ENCODE measurements around the gene GPR132.
"Not testable (repeated sequence)": the region's sequence is repeated elsewhere in the genome, so short reads cannot be mapped to it uniquely, and the experiment has no call there.

GPR132 gene

DNA sequence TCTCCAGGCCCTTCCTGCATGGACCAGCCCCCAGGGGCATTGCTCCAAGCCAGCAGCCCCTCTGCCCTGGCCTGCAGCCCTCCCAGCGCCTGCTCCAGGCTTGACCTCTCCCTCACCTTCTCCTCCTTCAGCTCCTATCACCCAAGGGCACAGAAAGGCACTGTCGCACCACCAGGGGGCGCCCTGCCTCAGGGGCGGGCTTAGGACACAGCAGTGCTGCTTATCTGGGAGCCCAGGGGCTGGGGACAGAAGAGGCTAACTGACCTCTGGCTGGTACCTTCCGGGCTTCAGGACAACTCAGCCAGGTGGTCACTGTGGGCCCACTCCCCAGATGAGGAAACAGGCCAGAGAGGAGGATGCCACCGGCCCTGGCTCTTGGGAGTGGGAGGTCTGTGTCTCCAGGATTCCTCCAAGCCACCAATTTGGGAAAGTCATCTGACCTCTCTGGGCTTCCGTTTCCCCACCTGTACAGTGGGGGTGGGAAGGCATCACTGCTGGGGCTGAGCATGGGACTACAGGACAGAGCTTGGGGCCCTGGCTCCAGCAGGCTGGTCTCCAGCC, 25.3 kb upstream of the GPR132 start:
- peak; percentile 57 to 61 for DNase-seq

- no peak for DNase-seq
Observed at GRCh38 chr14:105089746-105090492, 24.7 kb upstream of the GPR132 start.

DNA sequence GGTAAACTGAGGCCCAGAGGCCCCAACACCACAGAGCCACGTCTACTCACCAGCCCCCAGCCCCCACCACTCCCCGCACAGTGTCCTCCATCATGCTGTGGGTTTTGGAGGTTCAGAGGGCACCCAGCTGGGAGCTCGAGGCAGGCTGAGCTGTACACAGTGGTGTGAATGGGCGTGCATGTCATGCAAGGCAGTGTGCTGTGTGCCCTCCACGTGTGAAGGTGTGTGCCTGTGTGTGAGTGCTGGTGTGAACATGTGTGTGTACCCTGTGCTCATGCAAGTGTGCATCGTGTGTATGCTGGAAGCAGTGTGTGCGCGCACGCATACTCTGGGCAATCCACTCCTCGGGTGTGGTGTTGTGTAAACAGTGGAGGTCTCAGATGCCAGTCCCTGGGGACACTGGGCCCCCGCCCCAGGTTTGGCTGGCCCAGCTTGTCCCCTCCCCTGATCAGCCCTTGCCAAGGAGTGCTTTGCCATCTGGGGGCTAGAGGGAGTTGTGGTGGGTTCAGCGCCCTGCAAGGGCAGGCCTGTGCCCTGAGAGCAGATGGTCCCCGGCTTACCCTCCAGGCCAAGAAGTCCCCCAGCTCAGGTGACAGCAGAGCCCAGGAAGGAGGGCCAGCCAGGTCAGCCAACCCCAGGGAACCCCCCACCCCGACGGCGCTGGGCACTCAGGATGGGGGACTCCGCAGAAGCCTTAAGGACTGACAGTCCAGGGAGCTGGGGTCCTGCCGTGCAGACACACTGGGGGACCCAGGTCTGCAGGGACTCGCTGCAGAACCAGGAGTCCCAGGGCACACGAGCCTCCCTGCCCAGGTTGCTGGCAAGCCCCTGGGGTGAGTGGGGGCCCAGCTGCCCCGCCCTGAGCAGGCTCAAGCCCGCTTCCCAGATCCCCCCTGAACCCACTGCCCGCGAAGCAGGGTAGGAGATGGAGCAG, 23.8 kb upstream of the GPR132 start:
- no peak for DNase-seq

DNA sequence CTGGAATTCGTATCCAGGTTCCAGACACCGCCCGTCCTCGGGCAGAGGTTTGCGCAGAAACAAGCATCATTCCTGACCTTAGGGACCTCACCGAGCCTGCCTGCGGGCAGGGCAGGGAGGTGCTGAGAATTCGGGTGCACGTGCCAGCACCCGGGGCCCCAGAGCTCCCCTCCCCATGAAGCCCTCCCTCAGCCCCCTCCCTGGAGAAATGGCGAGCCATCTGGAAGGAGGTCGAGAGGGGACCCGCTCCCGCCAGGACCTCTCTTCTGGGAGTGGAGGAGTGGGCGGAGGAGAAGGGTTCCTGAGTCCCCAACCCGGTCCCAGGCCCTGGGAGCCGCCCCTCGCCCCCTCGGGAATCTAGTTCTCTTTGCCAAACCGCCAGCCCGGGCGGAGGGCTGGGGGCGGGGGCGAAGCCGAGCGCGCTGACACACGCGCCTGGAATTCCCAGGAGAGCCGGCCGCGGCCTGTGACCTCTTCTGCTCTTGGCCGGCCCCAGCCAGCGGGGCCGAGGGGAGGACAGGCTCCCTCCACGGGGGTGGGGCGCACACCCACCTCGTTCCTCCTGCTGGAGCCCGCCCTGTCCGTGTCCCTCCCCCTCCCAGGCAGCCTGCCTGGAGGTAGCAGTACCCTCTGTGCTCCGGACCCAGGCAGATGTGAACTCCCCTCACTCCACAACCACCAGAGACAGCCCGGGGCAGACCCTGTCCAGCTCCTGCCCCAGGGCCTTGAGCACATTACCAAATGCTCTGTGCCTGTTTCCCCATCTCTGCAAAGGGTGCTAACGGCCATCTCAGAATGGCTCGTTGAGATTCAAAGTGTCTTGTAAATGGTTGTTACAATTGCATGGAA, 23.0 kb upstream of the GPR132 start:
- no peak for DNase-seq

DNA sequence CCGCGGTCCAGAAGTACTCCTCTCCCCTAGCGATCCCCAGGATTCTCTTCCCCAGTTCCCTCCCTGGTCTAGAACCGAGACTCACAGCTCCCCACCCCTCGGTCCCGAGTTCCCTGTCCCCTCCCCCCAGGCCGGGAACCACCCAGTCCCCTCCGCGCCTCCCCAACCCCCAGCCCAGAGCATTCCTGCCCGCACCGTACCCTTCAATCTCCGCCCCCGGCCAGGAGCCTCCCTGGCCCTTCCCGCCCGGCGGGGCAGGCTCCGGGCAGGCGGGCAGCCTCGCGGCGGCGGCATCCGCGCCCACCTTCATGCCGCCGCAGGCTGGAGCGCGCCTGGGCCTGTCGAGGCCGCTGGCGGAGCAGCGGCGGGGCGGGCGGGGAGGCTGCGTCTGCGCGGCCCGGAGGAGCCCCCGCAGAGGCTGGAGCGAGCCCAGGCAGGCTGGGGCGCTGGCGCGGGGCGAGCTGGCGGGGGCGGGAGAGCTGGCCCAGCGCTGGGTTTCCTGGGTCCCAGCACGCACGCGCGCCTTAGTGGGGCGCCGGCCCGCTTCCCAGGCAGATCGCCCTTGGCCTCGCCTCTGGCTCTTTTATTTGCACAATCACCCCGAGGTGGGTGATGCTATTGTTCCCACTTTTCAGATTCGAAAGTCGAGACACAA, 22.2 kb upstream of the GPR132 start:
- no peak for DNase-seq

- peak; percentile 57 for DNase-seq
Observed at GRCh38 chr14:105086833-105087307, 21.6 kb upstream of the GPR132 start.

DNA sequence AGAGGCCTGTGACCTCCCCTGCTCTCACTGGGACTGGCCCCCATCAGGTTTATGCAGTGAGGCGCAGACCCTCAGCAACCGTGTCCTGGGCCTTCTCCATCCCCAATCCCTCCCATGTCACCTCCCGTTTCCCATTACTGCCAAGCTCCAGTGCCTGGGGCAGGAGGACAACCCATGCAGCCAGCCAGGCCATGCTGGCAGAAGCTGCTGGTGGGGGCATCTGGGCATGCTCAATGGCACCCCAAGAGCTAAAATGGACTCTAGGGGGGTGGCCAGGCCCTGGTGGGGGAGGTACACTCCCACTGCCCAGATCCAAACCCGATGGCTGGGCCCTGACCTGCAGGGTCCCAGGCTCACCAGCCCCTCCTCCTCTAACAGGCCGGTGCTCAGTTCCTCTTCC, 20.5 kb upstream of the GPR132 start:
- DNase-seq: no peak

GRCh38 chr14:105084741-105085571, 19.7 kb upstream of the GPR132 start:
- no peak for DNase-seq

GRCh38 chr14:105083926-105084685, 18.9 kb upstream of the GPR132 start:
- no peak for DNase-seq

- no peak for DNase-seq
Observed at GRCh38 chr14:105082703-105083102, 17.5 kb upstream of the GPR132 start.

GRCh38 chr14:105081473-105081872, 16.2 kb upstream of the GPR132 start:
- not testable (repeated sequence) for DNase-seq

DNA sequence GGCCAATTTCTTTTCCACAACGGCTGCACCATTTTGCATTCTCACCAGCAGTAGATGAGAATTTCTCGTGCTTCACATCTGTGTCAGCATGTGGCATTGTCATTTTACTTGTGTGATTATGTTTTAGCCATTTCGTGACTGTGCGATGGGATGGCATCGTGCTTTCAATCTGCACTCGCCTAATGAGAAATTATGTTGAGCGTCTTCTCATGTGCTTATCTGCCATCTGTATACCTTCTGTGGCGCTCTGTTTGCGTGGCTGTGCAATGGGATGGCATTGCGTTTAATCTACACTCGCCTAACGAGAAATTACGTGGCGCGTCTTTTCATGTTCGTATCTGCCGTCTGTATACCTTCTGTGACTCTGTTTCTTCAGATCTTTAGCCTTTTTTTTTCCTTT, 14.9 kb upstream of the GPR132 start:
- DNase-seq: no peak

DNA sequence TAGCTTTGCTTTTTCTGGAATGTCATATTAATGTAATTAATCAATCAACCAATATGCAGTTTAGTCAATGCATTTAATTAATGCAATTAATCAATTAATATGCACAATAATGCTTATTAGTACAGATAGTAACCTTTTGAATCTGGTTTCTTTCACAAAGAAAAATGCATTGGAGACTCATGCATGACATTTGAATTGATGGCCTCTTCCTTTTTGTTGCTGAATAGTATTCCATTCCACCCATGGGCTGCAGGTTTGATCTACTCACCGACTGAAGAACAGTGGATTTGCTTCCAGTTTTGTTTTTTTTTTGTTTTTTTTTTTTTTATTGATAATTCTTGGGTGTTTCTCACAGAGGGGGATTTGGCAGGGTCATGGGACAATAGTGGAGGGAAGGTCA, 13.1 kb upstream of the GPR132 start:
- no peak for DNase-seq

GRCh38 chr14:105077649-105077995, 12.4 kb upstream of the GPR132 start:
- DNase-seq: no peak

DNA sequence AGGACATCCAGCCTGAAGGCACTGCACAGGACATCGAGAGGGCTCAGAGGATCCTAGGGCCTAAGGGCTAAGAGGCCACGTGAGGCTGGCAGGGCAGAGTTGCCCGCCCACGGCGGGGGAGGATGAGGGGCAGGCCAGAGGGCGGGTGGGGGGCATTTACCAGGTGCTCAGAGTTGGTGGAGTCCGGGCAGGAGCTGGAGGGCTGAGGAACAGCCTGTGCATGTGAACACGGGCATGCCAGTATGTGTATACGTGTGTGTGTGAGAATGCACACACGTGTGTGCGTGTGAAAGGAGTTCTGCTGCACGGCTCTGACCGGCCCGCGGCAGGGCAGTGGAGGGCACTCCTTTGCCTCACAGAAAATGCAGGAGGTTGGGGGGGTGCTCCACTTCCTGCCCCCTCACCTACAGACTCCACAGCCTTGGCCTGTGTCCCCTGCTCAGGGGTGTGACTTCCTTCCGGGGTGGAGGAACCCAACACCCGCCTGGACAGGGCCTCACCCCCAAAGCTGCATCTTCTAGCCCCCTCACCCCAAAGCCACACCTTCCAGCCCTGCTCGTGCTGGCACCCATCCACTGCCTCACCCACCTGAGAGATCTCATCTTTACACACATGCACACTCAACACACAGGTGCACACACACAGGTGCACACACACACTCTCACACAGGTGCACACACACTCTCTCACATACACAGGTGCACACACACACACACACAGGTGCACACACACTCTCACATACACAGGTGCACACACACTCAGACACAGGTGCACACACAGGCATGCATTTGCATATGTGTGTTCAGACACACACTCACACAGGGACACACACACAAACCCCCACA, 11.8 kb upstream of the GPR132 start:
- no peak for DNase-seq

GRCh38 chr14:105076296-105076804, 11.1 kb upstream of the GPR132 start:
- no peak for DNase-seq

- DNase-seq: peak; percentile 22 to 85
Observed at GRCh38 chr14:105075379-105076295, 10.4 kb upstream of the GPR132 start.

DNA sequence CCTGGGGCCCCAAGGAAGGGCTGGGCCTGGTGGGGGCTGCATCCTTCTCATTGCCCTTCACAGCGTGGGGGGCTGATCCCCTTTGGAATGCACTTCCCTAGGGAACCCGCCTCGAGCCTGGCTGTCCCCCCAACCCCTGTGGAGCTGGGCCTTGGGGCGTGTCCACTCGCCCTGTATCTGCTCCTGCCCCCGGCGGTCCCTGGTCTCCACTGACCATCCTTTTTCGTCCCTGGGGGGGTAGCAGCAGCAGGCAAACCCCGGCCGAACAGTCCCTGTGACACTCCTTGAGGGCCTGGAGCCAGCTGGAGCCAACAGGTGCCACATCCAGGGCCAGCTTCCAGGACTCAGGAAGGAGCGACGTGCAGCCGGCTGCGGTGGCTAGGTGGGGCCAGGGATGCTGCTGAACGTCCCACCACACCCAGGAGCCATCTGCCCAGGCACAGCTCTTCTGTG, 9.4 kb upstream of the GPR132 start:
- no peak for DNase-seq
